ENCODE measurements around the gene STK11IP. TPM values are rescaled to one million over a fixed set of nuclear protein-coding genes. Genes with fewer than 3 reads are reported as not detected.
"Not testable (repeated sequence)": the region's sequence is repeated elsewhere in the genome, so short reads cannot be mapped to it uniquely, and the experiment has no call there.

Gene STK11IP
- polyA plus RNA-seq, 3 donors from 2014 or later = 12.6 to 18.4 (median 16.6) TPM

- Mint-ChIP-seq H3K27me3 (ENCODE audit: low read depth in 3 of 3) (peaks cover 5 to 10% (median 6%) of the 10 kb centered on the region in 3 donors), H3K27ac (peak overlapping the region in 1 of 6 donors; percentile 62), H3K4me3 (no peak overlapping the region), H3K4me1 (peaks cover 14% of the 10 kb centered on the region in 2 donors), H3K9me3 (no peaks in the 10 kb centered on the region), H3K36me3 (no peaks in the 10 kb centered on the region)
- DNase-seq = no peak
Measured at GRCh38 chr2:219641390-219642068, 43.9 kb downstream of the STK11IP start.

GRCh38 chr2:219642069-219642454, 44.4 kb downstream of the STK11IP start:
- peaks cover 5 to 10% (median 6%) of the 10 kb centered on the region in 3 donors for H3K27me3 Mint-ChIP-seq (ENCODE audit: low read depth in 3 of 3)
- peak overlapping the region in 1 of 5 donors; percentile 5 for H3K4me3 Mint-ChIP-seq

DNA sequence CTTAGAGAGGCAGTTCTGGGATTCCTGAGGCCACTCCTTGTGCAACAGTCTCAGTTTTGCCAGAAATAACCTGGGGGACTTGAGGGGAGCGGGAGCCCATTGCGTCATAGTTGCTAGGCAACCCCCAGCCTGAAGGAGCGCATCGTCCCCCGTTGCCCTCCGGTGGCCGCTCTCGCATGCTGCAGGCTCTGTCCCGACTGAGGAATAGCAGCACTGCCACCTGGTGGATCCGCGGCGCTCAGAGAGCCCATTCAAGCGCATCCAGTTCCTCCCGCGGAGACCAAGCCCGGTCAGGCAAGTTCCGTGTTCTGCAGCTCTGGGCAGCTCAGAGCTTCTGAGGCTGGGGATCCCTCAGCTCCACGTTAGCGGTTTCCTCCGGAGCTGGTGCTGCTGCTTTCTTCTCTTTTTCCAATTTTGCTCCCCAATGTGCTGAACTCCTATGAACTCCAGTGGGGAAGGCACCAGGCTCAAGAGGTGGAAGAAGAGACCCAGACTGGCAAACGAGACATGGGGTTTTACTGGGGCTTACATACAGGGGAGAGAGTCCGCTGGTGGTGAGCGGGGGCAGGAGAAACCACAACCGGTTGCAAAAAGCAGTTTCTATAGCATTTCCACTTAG, 44.9 kb downstream of the STK11IP start:
- Mint-ChIP-seq H3K27me3 (ENCODE audit: low read depth in 3 of 3) (peaks cover 5 to 8% (median 6%) of the 10 kb centered on the region in 3 donors), H3K36me3 (no peaks in the 10 kb centered on the region)

More at GRCh38 chr2:219642069-219642454, 44.4 kb downstream of the STK11IP start:
- Mint-ChIP-seq H3K9me3 (no peaks in the 10 kb centered on the region), H3K36me3 (no peaks in the 10 kb centered on the region), H3K27ac (peak overlapping the region in 3 of 6 donors; percentile 13 to 62 (median 36)), H3K4me1 (peaks cover 13 to 14% of the 10 kb centered on the region in 2 donors)
- no peak for DNase-seq

DNA sequence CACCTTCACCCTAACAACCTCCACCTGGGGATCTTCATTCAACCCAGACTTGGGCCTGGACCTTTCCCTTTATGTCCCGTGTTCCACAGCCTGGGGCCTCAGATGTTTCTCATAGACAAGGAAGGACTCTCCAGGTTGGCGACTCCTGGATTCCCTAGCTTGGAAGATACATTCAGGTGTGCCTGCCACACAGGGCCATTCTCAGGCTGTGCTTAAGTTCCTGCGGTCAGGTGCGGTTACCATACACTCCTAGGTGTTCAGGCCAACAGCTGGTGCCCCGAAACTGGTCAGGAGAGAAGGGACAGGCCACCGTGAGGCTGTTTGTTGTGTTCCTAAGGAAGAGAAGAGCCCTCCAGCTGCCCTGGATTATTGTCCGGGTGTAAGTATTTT, 45.4 kb downstream of the STK11IP start:
- no peaks in the 10 kb centered on the region for H3K36me3 Mint-ChIP-seq
- no peak overlapping the region for H3K4me3 Mint-ChIP-seq
- H3K27ac Mint-ChIP-seq = no peak overlapping the region
- H3K4me1 Mint-ChIP-seq = peaks cover 13 to 14% of the 10 kb centered on the region in 2 donors
- peaks cover 5 to 9% (median 6%) of the 10 kb centered on the region in 3 donors for H3K27me3 Mint-ChIP-seq (ENCODE audit: low read depth in 3 of 3)
- no peaks in the 10 kb centered on the region for H3K9me3 Mint-ChIP-seq
- DNase-seq = no peak

More for the DNA sequence above, 44.9 kb downstream of the STK11IP start:
- Mint-ChIP-seq H3K4me1 (peaks cover 13 to 14% of the 10 kb centered on the region in 2 donors), H3K4me3 (peak overlapping the region in 1 of 5 donors; percentile 5), H3K9me3 (no peaks in the 10 kb centered on the region), H3K27ac (peak overlapping the region in 2 of 6 donors; percentile 13 to 36)
- peak; percentile 80 to 83 (median 82) for DNase-seq

- Mint-ChIP-seq H3K4me1 (peaks cover 10% of the 10 kb centered on the region in 2 donors), H3K27ac (no peak overlapping the region), H3K27me3 (ENCODE audit: low read depth in 3 of 3) (peaks cover 5 to 13% (median 6%) of the 10 kb centered on the region in 3 donors), H3K36me3 (no peaks in the 10 kb centered on the region), H3K4me3 (no peak overlapping the region), H3K9me3 (no peaks in the 10 kb centered on the region)
- DNase-seq = no peak
Measured at GRCh38 chr2:219643788-219644398, 46.2 kb downstream of the STK11IP start.

DNA sequence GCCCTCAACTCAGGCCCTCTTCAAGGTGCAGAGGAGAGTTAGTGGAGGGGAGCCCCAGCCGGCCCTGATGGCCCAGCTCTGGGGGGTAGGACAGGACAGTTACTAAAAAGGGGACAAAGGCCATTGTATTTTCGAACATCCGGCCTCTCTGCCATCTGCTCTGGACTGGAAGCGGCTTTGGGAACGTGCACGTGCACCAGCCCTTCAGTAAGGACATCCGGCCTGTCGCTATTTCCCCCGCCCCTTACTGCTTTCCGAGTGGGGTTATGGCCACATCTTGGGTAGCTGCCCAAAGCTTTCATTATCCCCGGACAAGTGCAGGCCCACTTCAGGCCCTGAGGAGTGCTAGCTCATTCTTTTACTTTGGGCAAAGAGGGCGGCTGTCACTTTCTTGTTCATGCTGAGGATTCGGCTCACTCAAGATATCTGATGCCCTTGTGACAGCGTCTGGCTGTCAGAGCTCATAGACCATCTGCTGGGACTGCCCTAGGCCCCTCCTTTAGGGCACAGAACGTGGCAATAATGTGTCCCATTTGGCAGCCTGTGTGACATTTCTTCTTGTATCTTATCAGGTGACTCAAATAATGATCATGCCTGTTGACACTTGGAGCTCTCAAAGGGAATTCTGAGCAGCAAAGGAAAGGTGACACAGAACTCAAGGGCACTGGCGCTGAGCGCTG, 47.3 kb downstream of the STK11IP start:
- Mint-ChIP-seq H3K4me3 (no peak overlapping the region), H3K9me3 (no peaks in the 10 kb centered on the region), H3K27me3 (ENCODE audit: low read depth in 3 of 3) (peaks cover 3 to 13% (median 6%) of the 10 kb centered on the region in 3 donors), H3K27ac (no peak overlapping the region), H3K36me3 (no peaks in the 10 kb centered on the region), H3K4me1 (peaks cover 4 to 6% of the 10 kb centered on the region in 2 donors)
- DNase-seq = no peak

DNA sequence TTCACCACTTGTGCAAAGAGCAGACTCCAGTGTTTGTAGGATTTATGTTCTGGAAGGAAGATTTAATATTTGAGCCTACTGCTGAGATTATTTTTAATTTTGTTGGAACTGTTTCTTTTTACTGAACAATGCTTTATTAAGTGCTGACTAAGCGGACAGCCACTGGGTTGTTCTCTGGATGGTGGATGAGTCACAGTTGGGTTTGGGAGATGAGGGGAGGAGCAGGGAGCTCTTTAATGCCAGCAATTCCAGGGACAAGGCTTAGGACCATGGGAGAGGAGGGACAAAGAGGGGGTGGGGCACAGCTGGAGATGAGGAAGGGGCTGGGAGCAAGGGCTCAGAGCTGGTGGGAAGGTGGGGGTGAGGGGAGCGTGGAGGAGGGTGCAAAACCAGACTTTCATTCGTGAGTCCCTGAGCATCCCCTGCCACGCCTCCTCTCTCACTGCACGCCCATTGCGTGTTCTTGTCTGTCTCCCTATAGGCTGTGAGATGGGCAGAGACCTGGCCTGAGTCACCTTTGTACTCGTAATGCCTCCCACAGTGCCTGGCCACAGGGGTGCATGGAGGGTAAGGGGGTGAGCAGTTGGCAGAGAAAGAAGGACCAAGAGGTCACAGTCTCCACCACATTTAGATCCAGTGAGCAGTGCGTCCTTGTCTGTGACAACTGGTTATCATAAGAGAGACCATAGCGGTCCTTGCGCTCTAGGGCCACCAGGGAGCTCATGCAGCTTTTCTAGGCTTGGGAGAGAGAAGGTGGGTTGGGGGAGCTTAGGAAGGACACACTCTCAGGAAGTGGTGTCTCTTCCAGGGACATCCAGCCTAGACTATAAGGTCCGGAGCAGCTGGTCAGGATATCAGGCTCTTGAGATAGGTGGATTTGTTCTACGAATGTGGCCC, 48.2 kb downstream of the STK11IP start:
- H3K27me3 Mint-ChIP-seq (ENCODE audit: low read depth in 3 of 3) = peaks cover 6 to 13% (median 9%) of the 10 kb centered on the region in 3 donors
- peaks cover 4 to 6% of the 10 kb centered on the region in 2 donors for H3K4me1 Mint-ChIP-seq
- H3K4me3 Mint-ChIP-seq = no peak overlapping the region
- no peak for DNase-seq
- no peaks in the 10 kb centered on the region for H3K36me3 Mint-ChIP-seq
- H3K9me3 Mint-ChIP-seq = no peaks in the 10 kb centered on the region
- no peak overlapping the region for H3K27ac Mint-ChIP-seq

GRCh38 chr2:219648176-219648575, 50.5 kb downstream of the STK11IP start:
- H3K27ac Mint-ChIP-seq = no peak overlapping the region

GRCh38 chr2:219648963-219649362, 51.3 kb downstream of the STK11IP start:
- Mint-ChIP-seq H3K4me1 (no peaks in the 10 kb centered on the region), H3K27ac (no peak overlapping the region), H3K4me3 (no peak overlapping the region), H3K27me3 (ENCODE audit: low read depth in 3 of 3) (peaks cover 3 to 14% (median 9%) of the 10 kb centered on the region in 3 donors), H3K9me3 (no peaks in the 10 kb centered on the region), H3K36me3 (no peaks in the 10 kb centered on the region)
- no peak for DNase-seq

More at GRCh38 chr2:219648176-219648575, 50.5 kb downstream of the STK11IP start:
- Mint-ChIP-seq H3K27me3 (ENCODE audit: low read depth in 3 of 3) (peaks cover 3 to 12% (median 10%) of the 10 kb centered on the region in 3 donors), H3K4me3 (no peak overlapping the region), H3K4me1 (no peaks in the 10 kb centered on the region), H3K36me3 (no peaks in the 10 kb centered on the region), H3K9me3 (no peaks in the 10 kb centered on the region)
- DNase-seq = no peak

GRCh38 chr2:219650426-219651248, 53.0 kb downstream of the STK11IP start:
- Mint-ChIP-seq H3K4me1 (no peaks in the 10 kb centered on the region), H3K36me3 (no peaks in the 10 kb centered on the region), H3K4me3 (no peak overlapping the region), H3K9me3 (no peaks in the 10 kb centered on the region), H3K27ac (no peak overlapping the region), H3K27me3 (ENCODE audit: low read depth in 3 of 3) (peaks cover 3 to 12% (median 11%) of the 10 kb centered on the region in 3 donors)
- no peak for DNase-seq

DNA sequence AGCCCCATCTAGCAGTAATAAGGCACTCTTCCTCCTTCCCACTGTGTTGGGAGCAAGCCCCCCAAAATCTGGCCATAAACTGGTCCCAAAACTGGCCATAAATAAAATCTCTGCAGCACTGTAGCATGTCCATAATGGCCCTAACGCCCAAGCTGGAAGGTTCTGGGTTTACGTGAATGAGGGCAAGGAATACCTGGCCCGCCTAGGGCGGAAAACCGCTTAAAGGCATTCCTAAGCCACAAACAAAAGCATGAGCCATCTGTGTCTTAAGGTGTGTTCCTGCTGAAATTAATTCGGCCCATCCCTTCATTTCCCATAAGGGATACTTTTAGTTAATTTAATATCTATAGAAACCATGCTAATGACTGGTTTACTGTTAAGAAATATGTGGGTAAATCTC, 54.0 kb downstream of the STK11IP start:
- peaks cover 3 to 12% (median 10%) of the 10 kb centered on the region in 3 donors for H3K27me3 Mint-ChIP-seq (ENCODE audit: low read depth in 3 of 3)
- H3K27ac Mint-ChIP-seq, H3K9me3 Mint-ChIP-seq, DNase-seq, H3K4me3 Mint-ChIP-seq, H3K4me1 Mint-ChIP-seq, H3K36me3 Mint-ChIP-seq: not testable (repeated sequence)

DNA sequence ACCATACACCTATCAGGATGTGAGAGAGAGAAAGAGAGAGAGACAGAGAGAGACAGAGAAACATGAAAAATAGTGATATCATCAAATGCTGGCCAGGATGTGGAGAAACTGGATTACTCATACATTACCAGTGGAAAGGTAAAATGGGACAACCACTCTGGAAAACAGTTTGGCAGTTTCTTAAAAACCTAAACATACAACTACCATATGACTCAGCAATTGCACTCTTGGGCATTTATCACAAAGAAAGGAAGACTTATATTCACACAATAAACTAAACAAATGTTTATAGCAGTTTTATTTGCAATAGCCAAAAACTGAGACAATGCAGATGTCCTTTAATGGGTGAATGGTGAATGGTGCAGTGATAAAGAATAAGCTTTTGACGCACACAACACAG, 58.9 kb downstream of the STK11IP start:
- no peak for DNase-seq
- peaks cover 3 to 15% (median 9%) of the 10 kb centered on the region in 3 donors for H3K27me3 Mint-ChIP-seq (ENCODE audit: low read depth in 3 of 3)

More for the DNA sequence above, 58.9 kb downstream of the STK11IP start:
- peaks cover 0 to 14% (median 5%) of the 10 kb centered on the region in 6 donors for H3K9me3 Mint-ChIP-seq
- no peaks in the 10 kb centered on the region for H3K4me1 Mint-ChIP-seq
- no peak overlapping the region for H3K27ac Mint-ChIP-seq
- H3K4me3 Mint-ChIP-seq = no peak overlapping the region
- no peaks in the 10 kb centered on the region for H3K36me3 Mint-ChIP-seq

All from immature natural killer cell (primary cell).